ENCODE measurements around the gene UNKL.

The UNKL gene

GRCh38 chr16:1377406-1378010 lies 37.0 kb downstream of the UNKL start:
- no peak for DNase-seq (ENCODE audit: low read depth in 2 of 2)

DNA sequence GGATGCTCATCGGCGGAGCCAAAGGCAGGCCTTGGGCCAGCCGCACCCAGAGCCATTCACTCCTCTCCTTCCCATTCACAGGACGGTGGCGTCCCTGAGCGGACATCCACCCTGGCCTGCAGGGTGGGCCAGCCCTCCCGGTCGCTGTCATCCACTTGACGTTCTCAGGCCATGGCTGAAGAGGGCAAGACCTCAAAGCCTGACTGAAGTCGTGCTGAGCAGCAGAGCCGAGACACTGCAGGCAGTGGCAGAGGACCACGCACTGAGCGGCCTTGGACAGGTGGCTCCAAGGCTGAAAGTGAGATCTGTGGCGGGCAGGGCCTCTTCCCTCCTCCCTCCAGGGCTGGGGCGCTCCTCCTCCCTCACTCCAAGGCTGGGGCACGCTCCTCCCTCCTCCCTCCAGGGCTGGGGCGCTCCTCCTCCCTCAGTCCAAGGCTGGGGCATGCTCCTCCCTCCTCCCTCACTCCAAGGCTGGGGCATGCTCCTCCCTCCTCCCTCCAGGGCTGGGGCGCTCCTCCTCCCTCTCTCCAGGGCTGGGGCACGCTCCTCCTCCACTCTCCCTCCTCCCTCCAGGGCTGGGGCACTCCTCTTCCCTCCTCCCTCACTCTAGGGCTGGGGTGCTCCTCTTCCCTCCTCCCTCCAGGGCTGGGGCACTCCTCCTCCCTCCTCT lies 38.6 kb downstream of the UNKL start:
- DNase-seq (ENCODE audit: low read depth in 2 of 2): no peak

DNA sequence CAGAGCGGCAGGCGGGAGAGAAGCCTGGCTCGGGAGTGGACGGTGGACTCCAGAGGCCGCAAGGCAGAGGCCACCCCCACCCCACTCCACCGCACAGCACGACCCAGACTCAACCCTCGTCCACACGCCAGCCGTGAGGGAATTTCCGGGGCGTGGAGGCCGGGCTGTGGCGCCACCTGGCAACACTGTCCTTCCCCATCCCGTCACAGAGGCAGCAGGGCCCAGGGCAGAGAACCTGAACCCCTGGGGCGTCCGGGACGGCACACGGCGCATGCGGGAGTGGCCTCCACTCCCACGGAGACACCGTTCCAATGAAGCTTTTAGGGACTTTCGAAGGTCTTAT lies 39.2 kb downstream of the UNKL start:
- DNase-seq (ENCODE audit: low read depth in 2 of 2): no peak

DNA sequence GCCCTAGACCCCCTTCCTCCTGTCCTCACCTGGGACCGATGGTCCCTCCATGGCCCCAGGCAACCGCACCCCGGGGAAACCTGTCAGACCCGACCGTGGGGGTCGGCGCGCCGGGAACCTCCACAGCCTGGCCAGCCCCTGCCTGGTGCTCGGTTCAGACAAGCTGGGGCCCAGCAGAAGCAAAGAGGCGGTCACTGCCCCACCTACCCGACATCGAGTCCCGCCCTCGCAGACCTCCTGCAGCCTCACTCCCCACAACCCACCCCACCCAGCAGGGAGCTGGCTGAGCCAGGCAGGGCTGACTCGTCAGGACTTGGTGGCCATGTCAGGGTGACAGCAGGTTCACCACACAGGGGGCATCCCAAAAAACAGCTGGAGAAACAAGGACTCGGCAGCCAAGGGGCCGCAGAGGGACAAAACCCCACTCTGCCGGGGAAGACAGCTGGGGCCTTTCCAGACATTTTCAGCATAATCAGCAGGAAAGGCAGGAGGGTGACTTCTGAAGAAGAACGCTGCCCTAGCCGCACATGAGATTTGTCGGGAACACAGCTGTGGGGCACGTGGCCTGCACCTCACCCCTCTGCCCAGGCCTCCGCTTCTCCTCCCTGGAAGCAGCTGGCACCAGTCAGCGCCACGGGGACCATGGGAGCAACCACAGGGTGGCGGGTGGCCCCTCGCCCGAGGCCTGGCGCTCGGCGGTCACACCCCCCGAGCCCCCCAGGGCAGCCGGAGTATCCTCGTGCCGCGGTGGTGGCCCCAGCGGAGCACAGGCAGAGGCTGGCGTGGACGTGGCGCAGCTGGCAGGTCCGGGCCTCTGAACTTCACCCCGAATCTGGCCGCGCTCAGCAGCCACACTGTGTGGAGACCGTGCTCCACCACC lies 39.8 kb downstream of the UNKL start:
- no peak for DNase-seq (ENCODE audit: low read depth in 2 of 2)

GRCh38 chr16:1372292-1372950 lies 42.1 kb downstream of the UNKL start:
- DNase-seq (ENCODE audit: low read depth in 2 of 2): no peak

- DNase-seq (ENCODE audit: low read depth in 2 of 2): no peak
Observed at GRCh38 chr16:1371054-1371978, 43.2 kb downstream of the UNKL start.

DNA sequence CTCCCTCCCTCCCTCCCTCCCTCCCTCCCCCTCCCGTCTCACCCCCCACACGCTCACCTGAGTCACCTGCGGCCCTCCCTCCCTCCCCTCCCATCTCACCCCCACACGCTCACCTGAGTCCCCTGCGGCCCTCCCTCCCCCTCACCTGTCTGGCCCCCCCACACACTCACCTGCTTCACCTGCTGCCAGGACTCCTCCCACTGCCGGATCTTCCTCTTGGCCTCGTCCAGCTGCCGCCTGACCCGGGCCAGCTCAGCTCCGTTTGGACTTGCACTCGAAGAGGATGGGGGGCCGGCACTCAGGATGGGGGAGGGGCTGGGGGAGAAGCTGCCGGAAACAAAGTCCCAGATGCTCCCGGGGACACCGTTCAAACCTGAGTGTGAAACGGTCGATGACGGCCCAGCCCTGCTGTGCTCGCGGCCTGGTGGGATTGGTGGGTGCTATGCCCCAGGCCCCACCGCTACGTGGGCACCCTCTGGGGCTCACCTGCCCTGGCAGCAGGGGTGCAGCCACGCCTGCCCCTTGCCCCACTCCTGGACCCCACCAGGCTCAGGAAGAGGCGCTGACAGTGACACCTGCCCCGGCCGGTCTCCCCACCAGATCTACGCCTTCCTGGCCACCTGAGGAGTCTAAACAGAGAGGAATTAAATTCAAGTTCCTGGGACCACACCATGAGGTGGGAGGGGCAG lies 46.9 kb downstream of the UNKL start:
- no peak for DNase-seq (ENCODE audit: low read depth in 2 of 2)

DNA sequence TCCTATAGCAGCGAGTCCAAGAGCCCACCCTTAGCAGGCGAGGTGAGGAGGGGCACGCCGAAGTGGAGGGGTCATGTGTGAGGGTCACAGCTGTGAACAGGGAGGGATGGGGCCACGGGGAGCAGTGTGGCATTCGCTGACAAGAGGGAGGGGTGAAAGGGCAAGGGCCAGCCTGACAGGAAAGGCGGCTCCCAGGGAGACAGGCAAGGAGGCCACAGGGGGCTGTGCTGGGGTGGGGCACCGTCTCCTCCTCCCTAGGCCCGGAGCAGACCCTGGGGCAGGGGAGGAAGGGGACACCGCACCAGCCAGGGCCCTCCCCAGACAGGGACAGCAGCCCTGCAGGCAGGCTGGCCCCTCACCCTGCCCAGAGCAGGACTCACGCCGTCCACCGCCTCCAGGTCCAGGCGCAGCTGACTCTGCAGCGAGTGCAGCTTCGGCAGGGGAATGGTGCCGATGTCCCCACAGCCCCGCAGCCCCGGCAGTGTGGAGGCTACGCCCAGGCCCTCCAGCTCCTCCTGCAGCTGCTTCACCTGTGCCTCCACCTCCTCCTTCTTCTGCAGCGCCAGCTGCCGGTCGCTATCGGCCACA lies 47.7 kb downstream of the UNKL start:
- DNase-seq (ENCODE audit: low read depth in 2 of 2): no peak

- no peak for DNase-seq (ENCODE audit: low read depth in 2 of 2)
Observed at GRCh38 chr16:1366060-1366711, 48.3 kb downstream of the UNKL start.

GRCh38 chr16:1364510-1364909 lies 50.0 kb downstream of the UNKL start:
- DNase-seq (ENCODE audit: low read depth in 2 of 2): no peak

- peak; percentile 64 to 71 for DNase-seq (ENCODE audit: low read depth in 2 of 2)
Observed at GRCh38 chr16:1363501-1364041, 50.9 kb downstream of the UNKL start.

GRCh38 chr16:1362807-1363206 lies 51.7 kb downstream of the UNKL start:
- DNase-seq (ENCODE audit: low read depth in 2 of 2): no peak

DNA sequence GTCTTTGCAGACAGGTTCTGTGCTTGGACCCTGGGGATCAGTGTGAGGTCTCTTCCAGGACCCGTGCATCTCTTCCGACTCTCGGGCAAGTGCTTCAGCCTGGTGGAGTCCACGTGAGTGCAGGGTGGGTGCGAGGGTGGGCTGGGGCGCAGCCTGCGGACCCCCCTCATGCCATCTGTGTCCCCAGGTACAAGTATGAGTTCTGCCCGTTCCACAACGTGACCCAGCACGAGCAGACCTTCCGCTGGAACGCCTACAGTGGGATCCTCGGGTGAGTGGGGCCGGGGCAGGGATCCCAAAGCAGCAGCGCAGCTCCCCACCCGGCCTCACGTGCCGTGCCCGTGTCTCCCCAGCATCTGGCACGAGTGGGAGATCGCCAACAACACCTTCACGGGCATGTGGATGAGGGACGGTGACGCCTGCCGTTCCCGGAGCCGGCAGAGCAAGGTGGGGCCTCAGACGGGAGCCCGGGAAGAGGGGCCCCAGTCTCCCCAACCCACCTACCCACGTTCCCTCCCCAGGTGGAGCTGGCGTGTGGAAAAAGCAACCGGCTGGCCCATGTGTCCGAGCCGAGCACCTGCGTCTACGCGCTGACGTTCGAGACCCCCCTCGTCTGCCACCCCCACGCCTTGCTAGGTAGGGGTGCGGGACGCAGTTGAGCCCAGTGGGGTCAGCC lies 52.7 kb downstream of the UNKL start:
- DNase-seq (ENCODE audit: low read depth in 2 of 2): no peak

DNA sequence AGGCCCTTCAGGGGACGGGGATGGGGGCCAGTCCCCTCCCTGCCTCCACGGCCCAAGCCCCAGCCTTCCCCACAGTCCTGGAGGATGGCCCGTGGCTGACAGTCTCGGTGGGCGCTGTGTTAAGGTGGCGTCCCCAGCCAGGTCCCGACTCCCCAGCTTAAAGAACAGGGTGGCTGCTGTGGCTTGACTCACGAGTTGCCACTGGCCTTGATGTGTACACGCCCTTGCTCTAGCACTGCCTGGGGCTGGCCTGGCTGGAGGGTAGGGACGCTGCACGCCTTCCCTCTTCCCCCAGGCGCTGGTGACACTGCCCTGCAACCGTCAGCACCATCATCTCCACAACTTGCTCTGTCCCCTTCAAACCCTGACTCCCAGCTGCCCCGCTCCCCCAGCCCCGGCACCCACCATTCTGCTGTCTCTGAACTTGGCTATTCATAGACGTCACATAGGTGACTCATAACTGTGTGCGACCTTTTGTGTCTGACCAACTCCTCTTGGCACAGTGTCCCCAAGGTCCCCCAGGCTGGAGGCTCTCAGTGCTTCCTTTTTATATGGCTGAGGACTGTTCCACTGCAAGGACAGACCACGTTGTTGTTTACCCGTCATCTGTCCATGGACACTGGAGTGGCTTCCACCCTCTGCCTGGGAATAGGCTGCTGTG lies 56.5 kb downstream of the UNKL start:
- DNase-seq (ENCODE audit: low read depth in 2 of 2): no peak

GRCh38 chr16:1356061-1356900 lies 58.2 kb downstream of the UNKL start:
- DNase-seq (ENCODE audit: low read depth in 2 of 2): no peak

- no peak for DNase-seq (ENCODE audit: low read depth in 2 of 2)
Observed at GRCh38 chr16:1355591-1355990, 58.9 kb downstream of the UNKL start.

DNA sequence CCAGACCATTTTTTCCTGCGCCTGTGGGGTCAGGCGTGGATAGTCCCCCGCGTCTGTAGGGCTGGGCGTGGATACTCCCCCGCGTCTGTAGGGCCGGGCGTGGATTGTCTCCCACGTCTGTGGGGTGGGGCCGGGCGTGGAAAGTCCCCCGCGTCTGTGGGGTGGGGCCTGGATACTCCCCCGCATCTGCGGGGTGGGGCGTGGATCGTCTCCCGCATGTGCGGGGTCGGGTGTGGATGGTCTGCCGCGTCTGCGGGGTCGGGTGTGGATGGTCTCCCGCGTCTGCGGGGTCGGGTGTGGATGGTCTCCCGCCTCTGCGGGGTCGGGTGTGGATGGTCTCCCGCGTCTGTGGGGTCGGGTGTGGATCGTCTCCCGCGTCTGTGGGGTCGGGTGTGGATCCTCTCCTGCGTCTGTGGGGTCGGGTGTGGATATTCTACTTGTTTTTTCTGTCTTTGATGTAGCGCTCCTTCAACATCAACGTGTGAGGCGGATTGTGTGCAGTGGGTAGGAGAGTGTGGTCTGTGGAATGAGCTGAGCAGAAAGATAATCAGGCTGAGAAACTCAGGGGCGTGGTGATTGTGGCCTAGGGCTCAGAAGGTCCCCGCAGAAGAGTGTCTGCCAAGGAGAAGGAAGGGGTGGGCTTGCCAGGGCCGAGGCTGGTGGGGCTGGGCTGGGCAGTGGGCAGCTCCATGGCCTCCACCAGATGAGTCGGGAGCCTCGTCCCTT lies 59.5 kb downstream of the UNKL start:
- no peak for DNase-seq (ENCODE audit: low read depth in 2 of 2)
